HEK293 (cell line): ENCODE data around the gene FAM89B.
"Not testable (repeated sequence)": the region's sequence is repeated elsewhere in the genome, so short reads cannot be mapped to it uniquely, and the experiment has no call there.

Experiments used
- CTCF ChIA-PET: fragments of 350-600 bp; formaldehyde crosslinking; extraction: SDS; loops from one replicate; lab custom pipeline; 2021; ENCODE audit warnings: antibody characterized with exemption; lab: Yijun Ruan, JAX
- POLR2A ChIA-PET: fragments of 300-600 bp; formaldehyde crosslinking; extraction: SDS; loops from one replicate; lab custom pipeline; 2020; ENCODE audit warnings: antibody characterized with exemption, inconsistent platforms; lab: Yijun Ruan, JAX
- H3K27ac ChIP-seq: fragments of 200-500 bp; sonication (Bioruptor generic); 2 replicates; pipeline ENCODE4 v1.5.1; 2014; ENCODE audit warnings: low read depth, low read length, control low read depth, inconsistent platforms; ENCODE audit errors: extremely low read depth
- H3K36me3 ChIP-seq, 2 experiments: fragments of 200-500 bp in 1 of 2; sonication (Bioruptor generic) in 1 of 2; 1 replicate in 1 of 2; 2 replicates in 1 of 2; pipeline ENCODE4 v1.5.1; 2014 to 2017; ENCODE audit warnings: inconsistent platforms in 2 of 2, low read length in 2 of 2; ENCODE audit not compliant: control insufficient read depth in 2 of 2, insufficient read depth in 1 of 2
- H3K4me1 ChIP-seq: fragments of 200-500 bp; sonication (Bioruptor generic); 2 replicates; pipeline ENCODE4 v1.5.1; 2014; ENCODE audit warnings: mild to moderate bottlenecking, low read length, inconsistent platforms; ENCODE audit not compliant: control insufficient read depth, insufficient read depth
- H3K4me3 ChIP-seq: 2 replicates; pipeline ENCODE4 v1.5.1; 2011; ENCODE audit warnings: low read depth, mild to moderate bottlenecking, control low read depth, low read length, moderate library complexity
- H3K9me3 ChIP-seq: fragments of 200-500 bp; sonication (Bioruptor generic); 2 replicates; pipeline ENCODE4 v1.5.1; 2014; ENCODE audit warnings: low read depth, low read length, inconsistent platforms; ENCODE audit not compliant: control insufficient read depth, insufficient read depth
- KLF10 ChIP-seq: fragments of 450-650 bp; IDR thresholded peaks from 2 replicates; pipeline ENCODE4 v1.5.1; 2018; ENCODE audit warnings: missing biosample characterization, mild to moderate bottlenecking, missing genetic modification characterization
- SALL2 ChIP-seq: fragments of 450-650 bp; formaldehyde crosslinking; IDR thresholded peaks from 2 replicates; pipeline ENCODE4 v1.5.0; 2017; ENCODE audit warnings: missing biosample characterization, mild to moderate bottlenecking, missing genetic modification characterization, borderline replicate concordance
- ZBTB21 ChIP-seq: fragments of 450-650 bp; formaldehyde crosslinking; IDR thresholded peaks from 2 replicates; pipeline ENCODE4 v1.5.1; 2017; ENCODE audit warnings: missing biosample characterization, missing genetic modification characterization
- ZNF155 ChIP-seq: fragments of 450-650 bp; formaldehyde crosslinking; IDR thresholded peaks from 2 replicates; pipeline ENCODE4 v1.5.1; 2016; ENCODE audit warnings: missing biosample characterization, missing genetic modification characterization
- ZNF2 ChIP-seq: fragments of 450-650 bp; formaldehyde crosslinking; IDR thresholded peaks from 2 replicates; pipeline ENCODE4 v1.5.1; 2016; ENCODE audit warnings: missing biosample characterization, missing genetic modification characterization
- ZNF214 ChIP-seq: fragments of 450-650 bp; formaldehyde crosslinking; IDR thresholded peaks from 2 replicates; pipeline ENCODE4 v1.5.1; 2017; ENCODE audit warnings: missing biosample characterization, mild to moderate bottlenecking, missing genetic modification characterization, borderline replicate concordance
- ZNF223 ChIP-seq: fragments of 450-650 bp; formaldehyde crosslinking; IDR thresholded peaks from 2 replicates; pipeline ENCODE4 v1.5.1; 2016; ENCODE audit warnings: missing biosample characterization, missing genetic modification characterization
- ZNF23 ChIP-seq: fragments of 450-650 bp; formaldehyde crosslinking; IDR thresholded peaks from 2 replicates; pipeline ENCODE4 v1.5.1; 2016; ENCODE audit warnings: missing biosample characterization, missing genetic modification characterization, borderline replicate concordance
- ZNF335 ChIP-seq: fragments of 450-650 bp; formaldehyde crosslinking; conservative IDR thresholded peaks from 2 replicates; pipeline ENCODE4 v1.5.1; 2016; ENCODE audit warnings: missing biosample characterization, missing genetic modification characterization
- ZNF561 ChIP-seq: fragments of 450-650 bp; IDR thresholded peaks from 2 replicates; pipeline ENCODE4 v1.5.1; 2018; ENCODE audit warnings: missing biosample characterization, missing genetic modification characterization, borderline replicate concordance
- TF ChIP-seq, protein P1 (sequence below): fragments of 450-650 bp; formaldehyde crosslinking; IDR thresholded peaks from 2 replicates; pipeline ENCODE4 v1.5.1; 2016; ENCODE audit warnings: missing biosample characterization, missing genetic modification characterization
- TF ChIP-seq, protein P2 (sequence below): fragments of 450-650 bp; formaldehyde crosslinking; IDR thresholded peaks from 2 replicates; pipeline ENCODE4 v1.5.1; 2016; ENCODE audit warnings: missing biosample characterization, missing genetic modification characterization
- TF ChIP-seq, protein P3 (sequence below): fragments of 450-650 bp; formaldehyde crosslinking; IDR thresholded peaks from 2 replicates; pipeline ENCODE4 v1.5.1; 2016; ENCODE audit warnings: missing biosample characterization, missing genetic modification characterization
- TF ChIP-seq, protein P4 (sequence below): fragments of 450-650 bp; formaldehyde crosslinking; IDR thresholded peaks from 2 replicates; pipeline ENCODE4 v1.5.1; 2016; ENCODE audit warnings: missing biosample characterization, missing genetic modification characterization
- TF ChIP-seq, protein P5 (sequence below): fragments of 450-650 bp; formaldehyde crosslinking; optimal IDR thresholded peaks from 2 replicates; pipeline ENCODE3; 2016; ENCODE audit warnings: missing biosample characterization, mild to moderate bottlenecking, missing genetic modification characterization

The FAM89B gene

DNA sequence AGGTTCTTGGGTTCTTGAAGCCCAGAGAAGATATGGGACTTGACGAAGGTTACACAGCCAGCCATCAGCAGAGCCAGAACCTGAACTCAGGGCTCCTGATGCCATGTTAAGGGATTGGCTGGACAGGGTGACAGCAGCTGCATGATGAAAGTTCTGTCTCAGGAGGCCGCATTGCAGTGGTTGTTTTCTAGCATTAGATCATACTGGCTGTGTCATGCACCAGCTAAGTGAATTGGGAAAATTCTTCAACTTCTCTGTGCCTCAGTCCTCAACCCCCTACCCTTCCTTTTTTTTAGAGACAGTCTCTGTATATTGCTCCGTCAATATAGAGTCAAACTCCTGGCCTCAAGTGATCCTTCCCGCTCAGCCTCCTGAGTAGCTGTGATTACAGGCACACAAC is 8.7 kb upstream of the FAM89B start:
- Histone ChIP-seq H3K27ac (no peak overlapping the region), H3K36me3 (peaks cover 0 to 10% of the 10 kb centered on the region in 2 experiments; a peak in 1 of 3 replicates), H3K4me3 (no peak overlapping the region), H3K9me3 (no peaks in the 10 kb centered on the region), H3K4me1 (peaks cover 21% of the 10 kb centered on the region)
- CTCF ChIA-PET: interaction anchor here (5.3 kb wide), 1 partner anchor 22 kb away, joined by 44 read pairs; no protein-coding TSS in a partner anchor
- TF ChIP-seq ZNF23 (no peak), ZNF561 (tag by site-specific recombination) (no peak), ZNF223 (tag by site-specific recombination) (no peak), ZNF335 (tag by site-specific recombination) (no peak), ZBTB21 (tag by site-specific recombination) (no peak), ZNF155 (tag by site-specific recombination) (no peak)
- TF ChIP-seq, protein P1, sequence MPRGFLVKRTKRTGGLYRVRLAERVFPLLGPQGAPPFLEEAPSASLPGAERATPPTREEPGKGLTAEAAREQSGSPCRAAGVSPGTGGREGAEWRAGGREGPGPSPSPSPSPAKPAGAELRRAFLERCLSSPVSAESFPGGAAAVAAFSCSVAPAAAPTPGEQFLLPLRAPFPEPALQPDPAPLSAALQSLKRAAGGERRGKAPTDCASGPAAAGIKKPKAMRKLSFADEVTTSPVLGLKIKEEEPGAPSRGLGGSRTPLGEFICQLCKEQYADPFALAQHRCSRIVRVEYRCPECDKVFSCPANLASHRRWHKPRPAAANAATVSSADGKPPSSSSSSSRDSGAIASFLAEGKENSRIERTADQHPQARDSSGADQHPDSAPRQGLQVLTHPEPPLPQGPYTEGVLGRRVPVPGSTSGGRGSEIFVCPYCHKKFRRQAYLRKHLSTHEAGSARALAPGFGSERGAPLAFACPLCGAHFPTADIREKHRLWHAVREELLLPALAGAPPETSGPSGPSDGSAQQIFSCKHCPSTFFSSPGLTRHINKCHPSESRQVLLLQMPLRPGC (tag by site-specific recombination): no peak
- TF ChIP-seq, protein P2, sequence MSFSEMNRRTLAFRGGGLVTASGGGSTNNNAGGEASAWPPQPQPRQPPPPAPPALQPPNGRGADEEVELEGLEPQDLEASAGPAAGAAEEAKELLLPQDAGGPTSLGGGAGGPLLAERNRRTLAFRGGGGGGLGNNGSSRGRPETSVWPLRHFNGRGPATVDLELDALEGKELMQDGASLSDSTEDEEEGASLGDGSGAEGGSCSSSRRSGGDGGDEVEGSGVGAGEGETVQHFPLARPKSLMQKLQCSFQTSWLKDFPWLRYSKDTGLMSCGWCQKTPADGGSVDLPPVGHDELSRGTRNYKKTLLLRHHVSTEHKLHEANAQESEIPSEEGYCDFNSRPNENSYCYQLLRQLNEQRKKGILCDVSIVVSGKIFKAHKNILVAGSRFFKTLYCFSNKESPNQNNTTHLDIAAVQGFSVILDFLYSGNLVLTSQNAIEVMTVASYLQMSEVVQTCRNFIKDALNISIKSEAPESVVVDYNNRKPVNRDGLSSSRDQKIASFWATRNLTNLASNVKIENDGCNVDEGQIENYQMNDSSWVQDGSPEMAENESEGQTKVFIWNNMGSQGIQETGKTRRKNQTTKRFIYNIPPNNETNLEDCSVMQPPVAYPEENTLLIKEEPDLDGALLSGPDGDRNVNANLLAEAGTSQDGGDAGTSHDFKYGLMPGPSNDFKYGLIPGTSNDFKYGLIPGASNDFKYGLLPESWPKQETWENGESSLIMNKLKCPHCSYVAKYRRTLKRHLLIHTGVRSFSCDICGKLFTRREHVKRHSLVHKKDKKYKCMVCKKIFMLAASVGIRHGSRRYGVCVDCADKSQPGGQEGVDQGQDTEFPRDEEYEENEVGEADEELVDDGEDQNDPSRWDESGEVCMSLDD (tag by site-specific recombination): no peak
- TF ChIP-seq, protein P3, sequence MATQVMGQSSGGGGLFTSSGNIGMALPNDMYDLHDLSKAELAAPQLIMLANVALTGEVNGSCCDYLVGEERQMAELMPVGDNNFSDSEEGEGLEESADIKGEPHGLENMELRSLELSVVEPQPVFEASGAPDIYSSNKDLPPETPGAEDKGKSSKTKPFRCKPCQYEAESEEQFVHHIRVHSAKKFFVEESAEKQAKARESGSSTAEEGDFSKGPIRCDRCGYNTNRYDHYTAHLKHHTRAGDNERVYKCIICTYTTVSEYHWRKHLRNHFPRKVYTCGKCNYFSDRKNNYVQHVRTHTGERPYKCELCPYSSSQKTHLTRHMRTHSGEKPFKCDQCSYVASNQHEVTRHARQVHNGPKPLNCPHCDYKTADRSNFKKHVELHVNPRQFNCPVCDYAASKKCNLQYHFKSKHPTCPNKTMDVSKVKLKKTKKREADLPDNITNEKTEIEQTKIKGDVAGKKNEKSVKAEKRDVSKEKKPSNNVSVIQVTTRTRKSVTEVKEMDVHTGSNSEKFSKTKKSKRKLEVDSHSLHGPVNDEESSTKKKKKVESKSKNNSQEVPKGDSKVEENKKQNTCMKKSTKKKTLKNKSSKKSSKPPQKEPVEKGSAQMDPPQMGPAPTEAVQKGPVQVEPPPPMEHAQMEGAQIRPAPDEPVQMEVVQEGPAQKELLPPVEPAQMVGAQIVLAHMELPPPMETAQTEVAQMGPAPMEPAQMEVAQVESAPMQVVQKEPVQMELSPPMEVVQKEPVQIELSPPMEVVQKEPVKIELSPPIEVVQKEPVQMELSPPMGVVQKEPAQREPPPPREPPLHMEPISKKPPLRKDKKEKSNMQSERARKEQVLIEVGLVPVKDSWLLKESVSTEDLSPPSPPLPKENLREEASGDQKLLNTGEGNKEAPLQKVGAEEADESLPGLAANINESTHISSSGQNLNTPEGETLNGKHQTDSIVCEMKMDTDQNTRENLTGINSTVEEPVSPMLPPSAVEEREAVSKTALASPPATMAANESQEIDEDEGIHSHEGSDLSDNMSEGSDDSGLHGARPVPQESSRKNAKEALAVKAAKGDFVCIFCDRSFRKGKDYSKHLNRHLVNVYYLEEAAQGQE (tag by site-specific recombination): no peak
- POLR2A ChIA-PET: interaction anchor here (0.7 to 1.2 kb wide), 2 partner anchors 23 to 629 kb away, joined by 3 read pairs; no protein-coding TSS in a partner anchor

DNA sequence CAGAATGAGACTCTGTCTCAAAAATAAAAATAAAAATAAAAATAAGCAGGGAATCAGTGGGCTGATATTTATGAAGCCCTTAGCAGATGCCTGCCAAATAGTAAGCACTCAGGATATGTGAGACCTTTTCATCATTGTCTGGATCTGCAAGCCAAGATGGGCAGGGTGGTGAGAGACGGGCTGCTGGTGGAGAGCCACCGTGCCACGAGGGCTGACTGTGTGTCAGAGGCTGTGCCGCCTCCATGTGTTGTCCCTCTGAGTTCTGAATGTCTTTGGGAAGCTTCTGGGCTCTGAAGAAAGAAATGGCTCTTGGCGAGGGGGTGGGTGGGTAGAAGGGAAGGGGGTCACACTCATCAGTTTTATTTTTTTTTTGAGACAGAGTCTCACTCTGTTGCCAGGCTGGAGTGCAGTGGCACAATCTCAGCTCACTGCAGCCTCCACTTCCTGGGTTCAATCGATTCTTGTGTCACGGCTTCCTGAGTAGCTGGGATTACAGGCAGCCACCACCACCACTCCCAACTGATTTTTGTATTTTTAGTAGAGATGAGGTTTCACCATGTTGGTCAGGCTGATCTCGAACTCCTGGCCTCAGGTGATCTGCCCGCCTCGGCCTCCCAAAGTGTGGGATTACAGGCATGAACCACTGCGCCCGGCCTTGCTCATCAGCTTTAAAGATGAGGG is 7.3 kb upstream of the FAM89B start:
- not testable (repeated sequence) for H3K9me3 ChIP-seq

DNA sequence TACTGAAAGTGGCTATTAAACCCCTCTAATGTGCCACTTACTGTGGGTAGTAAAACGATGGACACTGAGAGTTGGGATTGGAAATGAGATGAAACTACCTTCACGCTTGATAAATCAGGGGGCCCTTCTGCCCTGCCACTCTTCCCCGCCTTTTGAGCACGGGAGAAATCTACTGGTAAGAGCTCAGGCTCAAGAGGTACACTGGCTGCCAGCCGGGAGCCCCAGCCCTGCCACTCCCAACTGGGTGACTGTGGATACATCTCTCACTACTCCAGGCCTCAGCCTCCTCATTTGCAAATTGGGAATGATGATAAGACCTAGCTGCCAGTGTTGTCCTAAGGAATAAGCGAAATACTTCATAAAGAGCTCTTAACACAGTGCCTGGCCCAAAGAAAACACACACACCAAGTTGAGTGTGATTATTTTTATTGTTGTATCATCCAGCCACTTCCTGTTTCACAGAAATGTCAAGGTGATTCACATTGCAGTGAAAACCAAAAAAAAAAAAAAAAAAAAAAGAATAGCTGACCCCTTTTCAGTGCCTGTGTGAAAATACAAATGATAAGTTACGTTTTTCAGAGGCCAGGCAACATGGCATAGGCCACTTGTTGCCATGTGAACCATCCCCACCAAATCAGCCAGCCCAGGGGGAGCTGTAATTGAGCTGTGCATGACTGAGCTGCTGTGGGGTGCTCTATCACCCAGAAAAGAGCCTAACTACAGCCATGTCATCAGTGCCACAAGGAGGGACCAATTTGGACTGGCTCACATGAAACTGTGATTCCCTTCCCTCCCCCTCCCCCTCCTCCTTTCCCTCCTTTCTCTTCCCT is 6.5 kb upstream of the FAM89B start:
- Histone ChIP-seq H3K27ac (no peak overlapping the region), H3K4me3 (no peak overlapping the region), H3K4me1 (peaks cover 3% of the 10 kb centered on the region; the same call in 1 of the 2 replicates), H3K36me3 (peaks cover 0 to 13% of the 10 kb centered on the region in 2 experiments; a peak in 1 of 3 replicates), H3K9me3 (no peaks in the 10 kb centered on the region)
- ChIA-PET CTCF (interaction anchor here (0.6 to 2.0 kb wide), 4 partner anchors 14 to 24 kb away, joined by 3 to 6 read pairs (median 4); no protein-coding TSS in a partner anchor), POLR2A (interaction anchor here (0.8 to 1.6 kb wide), 5 partner anchors 14 to 49 kb away, joined by 3 to 9 read pairs (median 8); no protein-coding TSS in a partner anchor)
- TF ChIP-seq SALL2 (tag by site-specific recombination) (no peak), KLF10 (tag by site-specific recombination) (no peak), ZNF214 (no peak), ZNF2 (no peak)
- TF ChIP-seq, protein P4, sequence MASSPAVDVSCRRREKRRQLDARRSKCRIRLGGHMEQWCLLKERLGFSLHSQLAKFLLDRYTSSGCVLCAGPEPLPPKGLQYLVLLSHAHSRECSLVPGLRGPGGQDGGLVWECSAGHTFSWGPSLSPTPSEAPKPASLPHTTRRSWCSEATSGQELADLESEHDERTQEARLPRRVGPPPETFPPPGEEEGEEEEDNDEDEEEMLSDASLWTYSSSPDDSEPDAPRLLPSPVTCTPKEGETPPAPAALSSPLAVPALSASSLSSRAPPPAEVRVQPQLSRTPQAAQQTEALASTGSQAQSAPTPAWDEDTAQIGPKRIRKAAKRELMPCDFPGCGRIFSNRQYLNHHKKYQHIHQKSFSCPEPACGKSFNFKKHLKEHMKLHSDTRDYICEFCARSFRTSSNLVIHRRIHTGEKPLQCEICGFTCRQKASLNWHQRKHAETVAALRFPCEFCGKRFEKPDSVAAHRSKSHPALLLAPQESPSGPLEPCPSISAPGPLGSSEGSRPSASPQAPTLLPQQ (tag by site-specific recombination): no peak
- TF ChIP-seq, protein P5, sequence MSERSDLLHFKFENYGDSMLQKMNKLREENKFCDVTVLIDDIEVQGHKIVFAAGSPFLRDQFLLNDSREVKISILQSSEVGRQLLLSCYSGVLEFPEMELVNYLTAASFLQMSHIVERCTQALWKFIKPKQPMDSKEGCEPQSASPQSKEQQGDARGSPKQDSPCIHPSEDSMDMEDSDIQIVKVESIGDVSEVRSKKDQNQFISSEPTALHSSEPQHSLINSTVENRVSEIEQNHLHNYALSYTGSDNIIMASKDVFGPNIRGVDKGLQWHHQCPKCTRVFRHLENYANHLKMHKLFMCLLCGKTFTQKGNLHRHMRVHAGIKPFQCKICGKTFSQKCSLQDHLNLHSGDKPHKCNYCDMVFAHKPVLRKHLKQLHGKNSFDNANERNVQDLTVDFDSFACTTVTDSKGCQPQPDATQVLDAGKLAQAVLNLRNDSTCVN (tag by site-specific recombination): no peak

More for the DNA sequence above, 7.3 kb upstream of the FAM89B start:
- peaks cover 0 to 13% of the 10 kb centered on the region in 2 experiments; a peak in 1 of 3 replicates for H3K36me3 ChIP-seq
- ChIA-PET POLR2A (interaction anchor here (0.9 to 1.6 kb wide), 3 partner anchors 13 to 28 kb away, joined by 3 to 8 read pairs (median 7); no protein-coding TSS in a partner anchor), CTCF (interaction anchor here (1.0 to 2.0 kb wide), 2 partner anchors 21 to 23 kb away, joined by 4 to 6 read pairs; no protein-coding TSS in a partner anchor)
- not testable (repeated sequence) for H3K4me1 ChIP-seq, H3K4me3 ChIP-seq, H3K27ac ChIP-seq
